GM12872 (cell line): ENCODE measurements around the gene SPATA33.

Experiments used
- TF ChIP-seq, protein P1 (sequence below): IDR thresholded peaks from 3 replicates; pipeline ENCODE4 v1.5.1; 2011; ENCODE audit warnings: low read depth, mild to moderate bottlenecking, low read length, moderate library complexity; ENCODE audit not compliant: insufficient read depth

SPATA33 gene

DNA sequence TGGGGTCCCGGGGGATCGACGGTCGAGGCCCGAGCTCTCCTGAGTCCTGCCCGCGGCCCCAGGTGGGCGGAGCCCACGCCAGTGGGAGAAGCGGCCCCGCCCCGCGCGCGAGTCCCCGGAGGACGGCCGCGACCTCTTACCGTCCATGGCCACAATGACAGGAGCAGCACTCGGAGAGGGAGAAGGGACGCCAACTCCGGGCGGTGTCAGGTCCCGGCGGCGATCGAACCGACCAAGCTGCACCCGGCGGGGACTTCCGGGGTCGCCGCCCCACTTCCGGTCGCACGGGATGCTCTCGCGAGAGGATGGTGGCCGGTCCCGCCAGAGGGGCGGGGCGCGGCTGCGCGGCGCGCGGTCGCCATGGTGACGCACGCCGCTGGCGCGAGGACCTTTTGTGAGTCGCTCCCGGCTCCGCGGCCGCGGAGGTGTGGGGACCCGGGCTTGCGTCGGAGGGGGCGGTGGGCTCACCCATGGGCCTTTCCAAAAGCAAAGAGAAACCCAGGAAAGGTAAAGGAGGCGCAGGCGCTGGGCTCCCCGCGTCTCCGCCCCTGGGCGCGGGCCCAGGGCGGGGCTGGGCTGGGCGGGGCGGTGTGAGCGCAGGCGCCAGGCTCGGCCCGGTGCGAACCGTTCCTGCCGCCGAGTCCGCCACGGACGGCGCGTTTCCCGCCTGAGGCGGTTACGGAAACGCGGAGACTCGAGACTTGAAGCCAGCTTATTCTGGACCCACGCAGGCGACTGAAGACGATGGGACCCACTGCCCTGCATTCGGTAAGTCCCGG is at the start of gene SPATA33, which contains the start of gene CHMP1A:
Gene SPATA33, plus strand, starts transcription at position 395 of the 779 bp plus-strand sequence. Its CDS starts 76 bp downstream, at position 471.
Gene CHMP1A, minus strand, starts transcription at position 267 of the 779 bp plus-strand sequence. Its CDS starts 120 bp downstream, at position 147.
- TF ChIP-seq, protein P1, sequence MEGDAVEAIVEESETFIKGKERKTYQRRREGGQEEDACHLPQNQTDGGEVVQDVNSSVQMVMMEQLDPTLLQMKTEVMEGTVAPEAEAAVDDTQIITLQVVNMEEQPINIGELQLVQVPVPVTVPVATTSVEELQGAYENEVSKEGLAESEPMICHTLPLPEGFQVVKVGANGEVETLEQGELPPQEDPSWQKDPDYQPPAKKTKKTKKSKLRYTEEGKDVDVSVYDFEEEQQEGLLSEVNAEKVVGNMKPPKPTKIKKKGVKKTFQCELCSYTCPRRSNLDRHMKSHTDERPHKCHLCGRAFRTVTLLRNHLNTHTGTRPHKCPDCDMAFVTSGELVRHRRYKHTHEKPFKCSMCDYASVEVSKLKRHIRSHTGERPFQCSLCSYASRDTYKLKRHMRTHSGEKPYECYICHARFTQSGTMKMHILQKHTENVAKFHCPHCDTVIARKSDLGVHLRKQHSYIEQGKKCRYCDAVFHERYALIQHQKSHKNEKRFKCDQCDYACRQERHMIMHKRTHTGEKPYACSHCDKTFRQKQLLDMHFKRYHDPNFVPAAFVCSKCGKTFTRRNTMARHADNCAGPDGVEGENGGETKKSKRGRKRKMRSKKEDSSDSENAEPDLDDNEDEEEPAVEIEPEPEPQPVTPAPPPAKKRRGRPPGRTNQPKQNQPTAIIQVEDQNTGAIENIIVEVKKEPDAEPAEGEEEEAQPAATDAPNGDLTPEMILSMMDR, result no peak

DNA sequence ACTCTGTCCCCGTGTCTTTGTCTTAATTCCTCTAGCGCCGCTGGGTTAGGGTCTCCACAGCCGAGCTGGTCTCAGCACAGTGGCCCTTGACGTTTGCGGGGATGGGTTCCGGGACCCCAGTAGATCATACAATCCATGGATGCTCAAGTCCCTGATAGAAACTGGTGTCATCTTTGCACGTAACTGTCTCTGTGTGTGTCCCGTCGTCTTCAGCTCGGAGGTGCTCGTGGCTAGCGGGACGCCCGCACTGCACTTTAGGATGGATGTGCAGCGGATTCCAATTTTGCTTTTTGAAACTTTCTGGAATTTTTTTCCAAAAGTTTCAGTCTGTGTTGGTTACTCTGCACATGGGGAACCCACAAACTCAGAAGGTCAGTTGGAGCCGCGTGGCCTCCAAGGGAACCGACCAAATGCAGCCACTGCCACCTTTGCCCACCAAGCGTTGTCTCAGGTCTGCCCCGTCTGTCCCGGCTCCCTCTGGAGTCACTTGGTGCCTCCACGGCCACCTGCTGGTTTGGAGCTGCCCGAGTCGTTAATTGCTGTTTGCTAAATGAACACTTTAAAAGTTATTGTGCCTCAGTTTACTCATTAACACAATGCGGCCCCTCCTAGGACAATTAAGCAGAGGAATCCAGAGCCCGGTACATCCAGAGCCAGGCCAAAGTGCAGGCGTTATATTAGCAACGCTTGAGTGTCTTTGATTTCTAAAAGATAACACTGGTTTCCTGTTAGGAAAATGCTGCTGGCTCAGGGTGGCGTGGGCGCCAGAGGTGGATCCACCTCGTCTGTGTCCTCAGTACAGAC is 49.5 kb upstream of the SPATA33 start:
- TF ChIP-seq, protein P1, result no peak

DNA sequence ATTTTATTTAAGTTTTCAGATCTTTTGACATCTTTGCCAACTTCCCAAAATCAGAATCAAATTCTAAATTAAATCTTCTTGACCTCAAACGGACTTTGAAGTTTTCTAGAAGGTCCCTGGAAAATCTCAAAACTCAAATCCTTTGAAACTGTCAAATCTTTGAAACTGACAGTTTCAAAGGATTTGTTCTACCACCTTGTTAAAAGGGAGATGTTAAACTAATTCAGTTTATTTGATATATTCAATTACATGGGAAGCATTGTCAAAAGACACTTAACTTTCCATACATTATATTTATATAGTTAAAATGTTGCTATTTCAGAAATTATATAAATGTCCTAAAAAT is 47.6 kb upstream of the SPATA33 start:
- TF ChIP-seq, protein P1, result no peak

DNA sequence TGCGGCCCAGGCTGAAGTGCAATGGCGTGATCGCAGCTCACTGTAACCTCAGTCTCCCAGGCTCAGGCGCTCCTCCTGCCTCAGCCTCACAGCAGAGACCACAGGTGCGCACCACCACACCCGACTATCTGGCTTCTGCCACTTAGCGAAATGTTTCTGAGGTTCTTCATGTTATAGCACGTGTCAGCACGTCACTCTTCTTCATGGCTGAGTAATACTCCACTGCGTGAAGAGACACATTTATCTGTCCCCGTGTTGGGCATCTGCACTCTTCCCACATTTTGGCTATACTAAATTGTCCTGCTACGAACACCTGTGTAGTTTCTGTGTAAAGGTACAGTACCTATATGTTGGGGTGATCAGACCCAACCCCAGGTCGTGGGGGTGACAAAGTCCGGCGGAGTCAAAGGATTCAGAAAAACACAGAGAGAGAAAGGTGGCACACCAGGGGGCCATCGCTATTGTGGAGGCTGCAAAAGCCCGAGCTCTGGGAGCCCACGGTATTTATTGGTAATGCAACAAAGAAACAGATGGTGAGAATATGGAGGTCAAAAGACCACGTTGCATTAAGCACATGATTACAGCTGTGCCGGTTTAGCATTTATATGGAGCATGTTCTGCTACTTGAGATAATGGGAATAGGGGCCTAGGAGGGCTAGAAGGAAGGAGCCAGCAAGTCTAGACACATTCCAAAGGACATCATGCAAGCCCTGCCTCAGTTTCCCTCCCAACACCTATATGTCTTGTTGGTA is 45.0 kb upstream of the SPATA33 start:
- TF ChIP-seq, protein P1, result no peak

DNA sequence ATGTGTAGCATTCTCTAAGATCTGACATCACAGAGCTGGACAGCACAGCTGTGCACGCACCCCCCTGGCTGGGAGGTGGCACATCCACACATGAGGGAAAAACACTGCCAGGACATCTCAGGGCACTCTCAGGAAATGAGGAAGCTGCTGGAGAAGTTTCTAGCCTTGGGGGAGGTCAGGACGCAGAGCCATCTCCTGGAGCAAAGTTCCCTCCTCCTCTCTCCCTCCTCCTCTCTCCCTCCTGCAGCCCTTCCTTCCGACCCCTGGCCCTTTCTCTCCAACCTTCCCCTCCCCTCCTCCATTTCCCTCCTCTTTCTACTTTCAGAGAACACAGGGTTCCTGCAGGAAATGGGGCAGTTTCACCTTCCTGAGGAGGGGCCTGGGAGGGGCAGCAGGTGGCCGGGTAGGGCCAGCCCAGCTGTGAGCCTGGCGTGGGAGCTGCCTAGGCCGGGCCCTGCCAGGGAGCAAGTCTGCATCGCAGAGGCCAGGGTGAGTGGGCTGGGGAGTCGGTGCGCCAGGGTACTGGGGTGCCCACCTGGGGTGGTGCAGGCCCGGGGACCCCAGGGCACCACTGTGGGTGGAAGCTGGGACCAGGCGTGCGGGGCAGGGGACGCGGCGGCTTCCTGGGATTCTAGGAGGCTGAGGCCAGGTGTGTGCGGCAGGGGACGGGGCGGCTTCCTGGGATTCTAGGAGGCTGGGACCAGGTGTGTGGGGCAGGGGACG is 44.2 kb upstream of the SPATA33 start, which contains the start of gene DPEP1:
Gene DPEP1, plus strand, starts transcription at position 412 of the 723 bp plus-strand sequence. CDS start 16,769 bp downstream, outside the sequence.
- TF ChIP-seq, protein P1, result no peak

DNA sequence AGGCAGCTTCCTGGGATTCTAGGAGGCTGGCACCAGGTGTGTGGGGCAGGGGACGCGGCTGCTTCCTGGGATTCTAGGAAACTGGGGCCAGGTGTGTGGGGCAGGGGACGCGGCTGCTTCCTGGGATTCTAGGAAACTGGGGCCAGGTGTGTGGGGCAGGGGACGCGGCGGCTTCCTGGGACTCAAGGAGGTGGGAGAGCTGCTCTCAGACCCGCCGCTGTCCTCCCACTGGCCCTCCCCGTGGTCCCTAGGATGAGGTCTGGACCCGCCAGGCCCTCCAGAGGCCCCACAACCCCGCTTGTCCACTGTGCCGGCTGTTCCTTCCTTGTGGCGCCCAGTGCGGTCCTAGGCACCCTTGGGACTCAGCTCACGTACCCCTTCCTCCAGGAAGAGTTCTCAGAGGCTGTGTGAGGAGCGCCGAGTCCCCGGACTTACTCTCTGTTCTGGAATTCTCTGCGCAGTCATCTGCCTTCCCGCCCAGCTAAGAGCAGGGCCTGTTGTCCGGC is 43.6 kb upstream of the SPATA33 start:
- TF ChIP-seq, protein P1, result no peak
